K562 (cell line): Measurements from ENCODE around the gene POR. TPM values are rescaled to one million over a fixed set of nuclear protein-coding genes. Genes with fewer than 3 reads are reported as not detected.
A peak's percentile ranks its signal among the peaks of the same experiment; 100 is the strongest.

ENCODE experiments used
- ATAC-seq: fragments of 200-7000 bp; cut with Tn5 transposase; 3 replicates; pipeline ENCODE4 v1.9.1; 2020; ENCODE audit warnings: moderate library complexity
- BruUV-seq: library from RNA; stranded (reverse); fragments of 400-500 nt; replicated peaks from 2 replicates; lab custom pipeline; 2021; lab: Mats Ljungman, UMichigan
- CTCF ChIA-PET: fragments of 300-600 bp; formaldehyde crosslinking; extraction: SDS; loops from one replicate; lab custom pipeline; 2021; ENCODE audit warnings: low intra/inter-chr PET ratio; lab: Yijun Ruan, JAX
- POLR2A ChIA-PET: fragments of 300-600, 350-650 bp; sonication (Branson Sonifier 250); formaldehyde crosslinking; extraction: SDS; loops from one replicate; lab custom pipeline; 2021; ENCODE audit warnings: antibody characterized with exemption, inconsistent platforms; lab: Yijun Ruan, JAX
- DNase-seq, 4 experiments: peaks; one replicate each; pipeline versions ENCODE4 v3.0.0 to v3.0.0-alpha.2; 2011 to 2018; ENCODE audit warnings: low spot score in 3 of 4, mixed read lengths in 3 of 4; ENCODE audit errors: extremely low read depth in 1 of 4
- FAIRE-seq: peaks from 2 replicates; lab custom pipeline; 2011; peaks lifted over from hg19 to GRCh38; lab: Jason Lieb, UNC
- H2AFZ ChIP-seq: 2 replicates; pipeline ENCODE4 v1.6.0; 2011; ENCODE audit warnings: low read depth, low read length, control low read depth, inconsistent platforms
- H3K27ac ChIP-seq: fragments of 200-600 bp; 3 replicates; pipeline ENCODE4 v1.8.0; 2011; ENCODE audit warnings: low read depth, mild to moderate bottlenecking, control low read depth, inconsistent platforms, low read length, moderate library complexity, mixed read lengths; ENCODE audit errors: extremely low read depth
- H3K27me3 ChIP-seq, 2 experiments: fragments of 300-600 bp in 1 of 2; 2 replicates in 1 of 2; 3 replicates in 1 of 2; pipeline versions ENCODE4 v1.6.0 to v1.8.0; 2011; ENCODE audit warnings: inconsistent platforms in 2 of 2, low read length in 2 of 2, mild to moderate bottlenecking in 1 of 2, mixed read lengths in 1 of 2, moderate library complexity in 1 of 2; ENCODE audit not compliant: control insufficient read depth in 2 of 2, insufficient read depth in 2 of 2
- H3K36me3 ChIP-seq: fragments of 300-600 bp; 3 replicates; pipeline ENCODE4 v1.8.0; 2011; ENCODE audit warnings: mild to moderate bottlenecking, low read length, inconsistent platforms; ENCODE audit not compliant: control insufficient read depth, insufficient read depth
- H3K4me1 ChIP-seq, 2 experiments: fragments of 200-600 bp in 1 of 2; replicated peaks in 1 of 2; 2 replicates in 1 of 2; 3 replicates in 1 of 2; pipeline versions ENCODE4 v1.5.1 to v1.8.0; 2011; ENCODE audit warnings: inconsistent platforms in 2 of 2, low read length in 2 of 2, mild to moderate bottlenecking in 1 of 2, mixed read lengths in 1 of 2, moderate library complexity in 1 of 2; ENCODE audit not compliant: control insufficient read depth in 2 of 2, insufficient read depth in 2 of 2
- H3K4me2 ChIP-seq: 2 replicates; pipeline ENCODE4 v1.6.1; 2011; ENCODE audit warnings: low read length, control low read depth, inconsistent platforms, mixed read lengths; ENCODE audit not compliant: insufficient read depth
- H3K4me3 ChIP-seq: fragments of 200-600 bp; sonication (generic), shearing (Covaris generic); 2 replicates; pipeline ENCODE4 v1.5.1; 2016; ENCODE audit warnings: control low read depth, inconsistent platforms
- H3K79me2 ChIP-seq: fragments of 200-600 bp; 3 replicates; pipeline ENCODE4 v1.8.0; 2011; ENCODE audit warnings: low read length, inconsistent platforms; ENCODE audit not compliant: control insufficient read depth, insufficient read depth
- H3K9ac ChIP-seq, 2 experiments: 2 replicates each; pipeline versions ENCODE4 v1.6.0 to v1.6.1; 2011; ENCODE audit warnings: low read depth in 2 of 2, low read length in 2 of 2, control low read depth in 1 of 2, inconsistent platforms in 1 of 2, mild to moderate bottlenecking in 1 of 2, mixed read lengths in 1 of 2; ENCODE audit not compliant: insufficient read depth in 1 of 2
- H3K9me1 ChIP-seq: one replicate; pipeline ENCODE4 v1.6.0; 2011; ENCODE audit warnings: inconsistent platforms, mild to moderate bottlenecking, low read length, moderate library complexity; ENCODE audit not compliant: control insufficient read depth, insufficient read depth
- H3K9me3 ChIP-seq: replicated peaks from 2 replicates; pipeline ENCODE4 v1.5.1; 2011; ENCODE audit warnings: low read depth, low read length, inconsistent platforms; ENCODE audit not compliant: control insufficient read depth, insufficient read depth
- H4K20me1 ChIP-seq: replicated peaks from 2 replicates; pipeline ENCODE4 v1.6.1; 2011; ENCODE audit warnings: low read length, inconsistent platforms, mixed read lengths; ENCODE audit not compliant: control insufficient read depth, insufficient read depth
- BRD9 ChIP-seq: fragments of 450-650 bp; IDR thresholded peaks from 2 replicates; pipeline ENCODE4 v1.6.1; 2018; ENCODE audit warnings: low read depth; ENCODE audit not compliant: partially characterized antibody
- CHD2 ChIP-seq: IDR thresholded peaks from 2 replicates; pipeline ENCODE4 v1.6.1; 2011; ENCODE audit warnings: low read depth, low read length
- CREB1 ChIP-seq, 2 experiments: sonication (generic) in 1 of 2; formaldehyde crosslinking in 1 of 2; IDR thresholded peaks; 2 replicates each; pipeline versions ENCODE4 v1.6.1 to v1.8.0; 2012 to 2022; ENCODE audit warnings: inconsistent platforms in 1 of 2, mild to moderate bottlenecking in 1 of 2, missing genetic modification reagents in 1 of 2, moderate library complexity in 1 of 2
- CREM ChIP-seq: IDR thresholded peaks from 2 replicates; pipeline ENCODE4 v1.6.1; 2014; ENCODE audit warnings: antibody characterized with exemption, low read depth
- MYBL2 ChIP-seq, 2 experiments: fragments of 450-650 bp in 1 of 2; sonication (generic) in 1 of 2; formaldehyde crosslinking in 1 of 2; IDR thresholded peaks; 2 replicates each; pipeline versions ENCODE4 v1.6.1 to v1.8.1; 2017 to 2022; ENCODE audit warnings: borderline replicate concordance in 1 of 2, inconsistent platforms in 1 of 2, low read depth in 1 of 2, mild to moderate bottlenecking in 1 of 2, missing genetic modification reagents in 1 of 2, moderate library complexity in 1 of 2
- PHF20 ChIP-seq: fragments of 450-650 bp; IDR thresholded peaks from 2 replicates; pipeline ENCODE4 v1.6.1; 2018; ENCODE audit not compliant: partially characterized antibody
- PRMT5 ChIP-seq: sonication (generic); formaldehyde crosslinking; IDR thresholded peaks from 2 replicates; pipeline ENCODE4 v1.5.0; 2020; ENCODE audit warnings: missing genetic modification reagents
- RNF219 ChIP-seq: fragments of 250-450 bp; sonication (Bioruptor Pico); IDR thresholded peaks from 2 replicates; pipeline ENCODE4 v1.5.0; 2022; ENCODE audit warnings: mild to moderate bottlenecking
- TGIF2 ChIP-seq: sonication (generic); formaldehyde crosslinking; IDR thresholded peaks from 2 replicates; pipeline ENCODE4 v1.8.1; 2022; ENCODE audit warnings: mild to moderate bottlenecking, missing genetic modification reagents, moderate library complexity
- YBX1 ChIP-seq: fragments of 450-650 bp; IDR thresholded peaks from 2 replicates; pipeline ENCODE4 v1.7.1; 2016; ENCODE audit warnings: mild to moderate bottlenecking
- ZNF395 ChIP-seq: fragments of 200-800 bp; sonication (Bioruptor generic); IDR thresholded peaks from 2 replicates; pipeline ENCODE4 v1.6.1; 2017; ENCODE audit warnings: missing genetic modification characterization, missing compliant biosample characterization
- ZNF511 ChIP-seq: sonication (generic); formaldehyde crosslinking; IDR thresholded peaks from 2 replicates; pipeline ENCODE4 v1.8.0; 2022; ENCODE audit warnings: mild to moderate bottlenecking, missing genetic modification reagents
- ZNF518B ChIP-seq: fragments of 250-450 bp; sonication (Bioruptor Pico); IDR thresholded peaks from 2 replicates; pipeline ENCODE4 v1.5.0; 2021; ENCODE audit warnings: mild to moderate bottlenecking, moderate library complexity
- ZNF589 ChIP-seq: fragments of 200-800 bp; sonication (Bioruptor generic); IDR thresholded peaks from 2 replicates; pipeline ENCODE4 v1.6.1; 2016; ENCODE audit warnings: low read depth, missing genetic modification characterization, missing compliant biosample characterization
- ZSCAN32 ChIP-seq: fragments of 450-650 bp; formaldehyde crosslinking; IDR thresholded peaks from 2 replicates; pipeline ENCODE4 v1.4.0; 2020; ENCODE audit warnings: mild to moderate bottlenecking, moderate library complexity
- WGBS: fragments of 100-300 bp; shearing (Covaris generic); methylation state at CpG from one replicate; pipeline ENCODE4 v1.1.6; 2016; ENCODE audit warnings: low coverage, mixed read lengths; ENCODE audit not compliant: insufficient coverage; ENCODE audit errors: missing lambda C conversion rate; 5-methylcytosine and 5-hydroxymethylcytosine counted together
- in situ Hi-C: fragments of 300-500 bp; cut with MboI; formaldehyde crosslinking; loops from 4 replicates; pipeline ENCODE4 v1.15.0; 2018; ENCODE audit warnings: inconsistent platforms, mixed read lengths
- intact Hi-C: fragments of 100-400 bp; cut with micrococcal nuclease; formaldehyde crosslinking; loops from 2 replicates; pipeline ENCODE4 v1.14.2; 2022
- polyA plus RNA-seq, 8 experiments: library from polyadenylated mRNA; depleted of rRNA in 4 of 8; stranded (reverse) in 5 of 8; unstranded in 3 of 8; fragments of >200 nt; fragmentation: Nextera tagmentation in 2 of 8; fragmentation: Illumina TruSeq in 1 of 8; extraction: Ambion mirVana in 2 of 8; extraction: Trizol in 1 of 8; gene quantifications; 2 replicates each; pipeline versions ENCODE4 v1.2.1 to v1.2.3, GENCODE V29; 2011 to 2014; ENCODE audit warnings: inconsistent platforms in 1 of 8, missing spikeins in 1 of 8
- total RNA-seq, 7 experiments: library from RNA; depleted of rRNA in 6 of 7; stranded (reverse); fragments of >200 nt in 6 of 7; fragmentation: Illumina TruSeq in 2 of 7; extraction: Trizol in 2 of 7; gene quantifications; 2 replicates each; pipeline versions ENCODE4 v1.2.1 to v1.2.3, GENCODE V29; 2011 to 2021; ENCODE audit warnings: low replicate concordance in 1 of 7

POR gene
- total and polyA plus RNA-seq, 9 of the 15 experiments (the other 6 are each of a cell fraction or from before 2014, with no cell fraction given), result 4.7 to 142 (median 40.8) TPM

- FAIRE-seq (no peak), ATAC-seq (no peak), DNase-seq (no peak)
- 95% methylated on average over 7 of the region's 7 CpGs for WGBS
- Histone ChIP-seq H3K36me3 (peaks cover 49% of the 10 kb centered on the region), H3K27me3 (no peaks in the 10 kb centered on the region), H3K4me1 (no peaks in the 10 kb centered on the region; a peak in 1 of 5 replicates), H2AFZ (no peak overlapping the region), H3K9me1 (no peaks in the 10 kb centered on the region), H3K4me3 (no peak overlapping the region), H3K27ac (no peak overlapping the region), H3K9ac (peak overlapping the region in 1 of 2 experiments; percentile 42; a peak in 1 of 4 replicates), H3K79me2 (peaks cover 16% of the 10 kb centered on the region), H3K4me2 (no peak overlapping the region), H4K20me1 (peaks cover 7% of the 10 kb centered on the region; the same call in 1 of the 2 replicates), H3K9me3 (no peaks in the 10 kb centered on the region)
- POLR2A ChIA-PET, result no interaction called here
- intact Hi-C loops (no loop called here), in situ Hi-C loops (no loop called here)
- no TSS peak for BruUV-seq
- CTCF ChIA-PET, result no interaction called here
- TF ChIP-seq ZNF395 (CRISPR knock-in tag), result no peak
- TF ChIP-seq ZNF511 (CRISPR knock-in tag), result no peak
- TF ChIP-seq ZSCAN32 (CRISPR knock-in tag), result no peak
- TF ChIP-seq MYBL2 (IDR thresholded peaks at IDR 0.05; ENCODE audit: low read depth), result no peak
- TF ChIP-seq MYBL2 (CRISPR knock-in tag; IDR thresholded peaks at IDR 0.05; ENCODE audit: borderline replicate concordance), result no peak
- no peak for TF ChIP-seq PHF20
- no peak for TF ChIP-seq CREB1 (IDR thresholded peaks at IDR 0.05)
- no peak for TF ChIP-seq CREB1 (CRISPR knock-in tag; IDR thresholded peaks at IDR 0.05)
- TF ChIP-seq RNF219, result no peak
- TF ChIP-seq ZNF589 (CRISPR knock-in tag), result no peak
- TF ChIP-seq CREM, result no peak
- TF ChIP-seq PRMT5 (CRISPR knock-in tag), result no peak
- no peak for TF ChIP-seq BRD9
- no peak for TF ChIP-seq TGIF2 (CRISPR knock-in tag)
- TF ChIP-seq ZNF518B (CRISPR knock-in tag), result no peak
- TF ChIP-seq CHD2, result no peak
- no peak for TF ChIP-seq YBX1
These were observed 38.5 kb downstream of the POR start for GRCh38 chr7:75953431-75953830.
